ENCODE results near the gene CELF1. TPM values are rescaled to one million over a fixed set of nuclear protein-coding genes. Genes with fewer than 3 reads are reported as not detected.

The CELF1 gene
- total RNA-seq, 1 experiment from 2014 or later: 157 TPM

GRCh38 chr11:47417712-47418111, 135.2 kb downstream of the CELF1 start:
- Mint-ChIP-seq H3K27me3 (ENCODE audit: unreplicated experiment) (no peaks in the 10 kb centered on the region), H3K9me3 (ENCODE audit: low read depth, unreplicated experiment) (no peaks in the 10 kb centered on the region), H3K4me3 (ENCODE audit: low read depth, unreplicated experiment) (no peak overlapping the region), H3K36me3 (ENCODE audit: insufficient read depth, unreplicated experiment) (peaks cover 62% of the 10 kb centered on the region), H3K27ac (ENCODE audit: unreplicated experiment) (peak overlapping the region; percentile 17), H3K4me1 (ENCODE audit: low read depth, unreplicated experiment) (peaks cover 10% of the 10 kb centered on the region)
- intact Hi-C loops (cut with micrococcal nuclease; ENCODE audit: unreplicated experiment): no loop called here
- DNase-seq: no peak
- TF ChIP-seq CTCF (IDR thresholded peaks at IDR 0.05; ENCODE audit: unreplicated experiment): no peak
- BruUV-seq (replicated peaks): no TSS peak
- CTCF ChIA-PET: no interaction called here

- peaks cover 10% of the 10 kb centered on the region for H3K4me1 Mint-ChIP-seq (ENCODE audit: low read depth, unreplicated experiment)
- TF ChIP-seq CTCF (IDR thresholded peaks at IDR 0.05; ENCODE audit: unreplicated experiment): no peak
- CTCF ChIA-PET: interaction anchor here (0.6 to 0.7 kb wide), 2 partner anchors 38 to 593 kb away, joined by 3 read pairs; no protein-coding TSS in a partner anchor
- H3K27ac Mint-ChIP-seq (ENCODE audit: unreplicated experiment): no peak overlapping the region
- H3K36me3 Mint-ChIP-seq (ENCODE audit: insufficient read depth, unreplicated experiment): peaks cover 51% of the 10 kb centered on the region
- H3K27me3 Mint-ChIP-seq (ENCODE audit: unreplicated experiment): no peaks in the 10 kb centered on the region
- no TSS peak for BruUV-seq (replicated peaks)
- intact Hi-C loops (cut with micrococcal nuclease; ENCODE audit: unreplicated experiment): no loop called here
- DNase-seq: peak; percentile 79
- H3K4me3 Mint-ChIP-seq (ENCODE audit: low read depth, unreplicated experiment): no peak overlapping the region
- H3K9me3 Mint-ChIP-seq (ENCODE audit: low read depth, unreplicated experiment): no peaks in the 10 kb centered on the region
Measured at GRCh38 chr11:47415949-47416472, 136.9 kb downstream of the CELF1 start.

Other genes starting within 250 kb of the CELF1 start
- not detected in 2 replicates for gene MYBPC3, start 200.4 kb downstream of the CELF1 start, total RNA-seq (2022)
- gene SPI1, start 174.6 kb downstream of the CELF1 start, total RNA-seq (2022): not detected in 2 replicates
- 23.8 and 24.3 TPM in 2 replicates for gene SLC39A13, start 144.5 kb downstream of the CELF1 start, total RNA-seq (2022)
- gene PSMC3, start 126.7 kb downstream of the CELF1 start, total RNA-seq (2022): 154 and 173 TPM in 2 replicates
- gene RAPSN, start 104.0 kb downstream of the CELF1 start, total RNA-seq (2022): 1.8 and 3.6 TPM in 2 replicates
- 49.0 and 49.7 TPM in 2 replicates for gene PTPMT1, start 12.5 kb upstream of the CELF1 start, total RNA-seq (2022)
- gene KBTBD4, start 25.8 kb upstream of the CELF1 start, total RNA-seq (2022): 14.0 and 14.6 TPM in 2 replicates
- gene NDUFS3, start 25.9 kb upstream of the CELF1 start, total RNA-seq (2022): 104 and 107 TPM in 2 replicates
- gene FAM180B, start 33.5 kb upstream of the CELF1 start, total RNA-seq (2022): not detected in 2 replicates
- gene C1QTNF4, start 41.3 kb upstream of the CELF1 start, total RNA-seq (2022): not detected in 2 replicates
- 103 TPM in 2 replicates for gene MTCH2, start 89.4 kb upstream of the CELF1 start, total RNA-seq (2022)
- 3.2 and 6.1 TPM in 2 replicates for gene AGBL2, start 162.2 kb upstream of the CELF1 start, total RNA-seq (2022)
- 91.6 and 108 TPM in 2 replicates for gene FNBP4, start 214.2 kb upstream of the CELF1 start, total RNA-seq (2022)

Measured in Calu3 (cell line).